ENCODE measurements around the gene ABCA4.
"Not testable (repeated sequence)": the region's sequence is repeated elsewhere in the genome, so short reads cannot be mapped to it uniquely, and the experiment has no call there.

DNA sequence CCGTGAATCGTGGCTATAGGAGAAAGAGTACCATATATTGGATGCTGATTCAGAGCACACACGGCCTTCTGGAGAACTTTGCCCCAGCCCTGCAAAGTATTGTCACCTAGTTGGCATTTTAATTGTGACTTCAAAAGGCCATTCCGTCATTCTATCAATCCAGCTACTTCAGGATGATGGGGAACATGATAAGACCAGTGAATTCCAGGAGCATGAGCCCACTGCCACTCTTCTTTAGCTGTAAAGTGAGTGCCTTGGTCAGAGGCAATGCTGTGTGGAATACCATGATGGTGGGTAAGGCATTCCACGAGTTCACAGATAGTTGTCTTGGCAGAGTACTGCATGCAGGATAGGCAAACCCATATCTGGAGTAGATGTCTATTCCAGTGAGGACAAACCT is 42.3 kb upstream of the ABCA4 start:
- TF ChIP-seq EZH2 (optimal IDR thresholded peaks at IDR 0.05; ENCODE audit: low read depth, low read length); EZH2phosphoT487 (IDR thresholded peaks at IDR 0.05; ENCODE audit: low read length): not testable (repeated sequence)
- TF ChIP-seq, protein P1, sequence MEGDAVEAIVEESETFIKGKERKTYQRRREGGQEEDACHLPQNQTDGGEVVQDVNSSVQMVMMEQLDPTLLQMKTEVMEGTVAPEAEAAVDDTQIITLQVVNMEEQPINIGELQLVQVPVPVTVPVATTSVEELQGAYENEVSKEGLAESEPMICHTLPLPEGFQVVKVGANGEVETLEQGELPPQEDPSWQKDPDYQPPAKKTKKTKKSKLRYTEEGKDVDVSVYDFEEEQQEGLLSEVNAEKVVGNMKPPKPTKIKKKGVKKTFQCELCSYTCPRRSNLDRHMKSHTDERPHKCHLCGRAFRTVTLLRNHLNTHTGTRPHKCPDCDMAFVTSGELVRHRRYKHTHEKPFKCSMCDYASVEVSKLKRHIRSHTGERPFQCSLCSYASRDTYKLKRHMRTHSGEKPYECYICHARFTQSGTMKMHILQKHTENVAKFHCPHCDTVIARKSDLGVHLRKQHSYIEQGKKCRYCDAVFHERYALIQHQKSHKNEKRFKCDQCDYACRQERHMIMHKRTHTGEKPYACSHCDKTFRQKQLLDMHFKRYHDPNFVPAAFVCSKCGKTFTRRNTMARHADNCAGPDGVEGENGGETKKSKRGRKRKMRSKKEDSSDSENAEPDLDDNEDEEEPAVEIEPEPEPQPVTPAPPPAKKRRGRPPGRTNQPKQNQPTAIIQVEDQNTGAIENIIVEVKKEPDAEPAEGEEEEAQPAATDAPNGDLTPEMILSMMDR (IDR thresholded peaks at IDR 0.05; ENCODE audit: low read length): not testable (repeated sequence)
